Superior temporal gyrus (tissue), 1 donor: Measurements from ENCODE around the gene TP53I13.

Source experiments
- DNase-seq: peaks from one replicate; pipeline ENCODE4 v3.0.0-alpha.2; 2016; ENCODE audit errors: extremely low spot score

TP53I13 gene

DNA sequence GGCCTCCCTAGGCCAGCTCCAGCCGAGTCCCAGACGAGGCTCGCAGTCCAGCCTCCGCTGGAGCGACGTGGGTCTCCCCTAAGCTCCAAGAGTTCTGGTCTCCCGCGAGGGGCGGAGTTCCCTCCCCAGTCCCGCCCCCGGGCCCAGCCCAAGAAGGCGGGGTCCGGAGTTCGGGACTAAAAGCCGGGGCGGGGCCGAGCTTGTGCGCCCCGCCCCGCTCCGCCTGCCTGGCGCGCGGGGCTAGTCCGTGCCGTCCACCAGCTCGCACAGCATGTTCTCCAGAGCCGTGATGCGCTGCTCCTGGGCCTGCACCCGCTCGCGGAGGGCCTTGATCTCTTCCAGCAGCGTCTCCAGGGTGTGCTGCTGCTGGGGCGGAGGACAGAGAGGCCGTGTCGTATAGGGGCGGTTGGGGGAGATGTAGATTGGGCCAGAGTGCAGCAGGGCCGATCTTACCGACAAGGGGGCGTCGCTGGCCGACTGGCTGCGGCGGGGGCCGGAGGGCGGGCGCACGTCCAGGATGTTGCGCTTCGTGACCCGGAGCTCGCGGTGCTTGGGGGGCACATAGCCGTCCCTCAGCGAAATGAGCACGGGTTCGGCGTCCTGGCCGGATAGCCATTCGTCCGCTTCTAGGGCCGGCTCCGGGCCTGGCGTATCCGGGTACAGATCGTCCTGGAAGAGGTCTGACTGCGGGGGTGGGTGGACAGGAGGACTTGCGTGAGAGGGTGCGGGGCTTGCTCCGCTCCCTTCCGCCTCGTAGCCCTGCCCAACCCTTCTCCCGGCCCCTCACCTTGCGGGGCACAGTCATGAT lies 47.2 kb downstream of the TP53I13 start:
- DNase-seq: peak; percentile 95

DNA sequence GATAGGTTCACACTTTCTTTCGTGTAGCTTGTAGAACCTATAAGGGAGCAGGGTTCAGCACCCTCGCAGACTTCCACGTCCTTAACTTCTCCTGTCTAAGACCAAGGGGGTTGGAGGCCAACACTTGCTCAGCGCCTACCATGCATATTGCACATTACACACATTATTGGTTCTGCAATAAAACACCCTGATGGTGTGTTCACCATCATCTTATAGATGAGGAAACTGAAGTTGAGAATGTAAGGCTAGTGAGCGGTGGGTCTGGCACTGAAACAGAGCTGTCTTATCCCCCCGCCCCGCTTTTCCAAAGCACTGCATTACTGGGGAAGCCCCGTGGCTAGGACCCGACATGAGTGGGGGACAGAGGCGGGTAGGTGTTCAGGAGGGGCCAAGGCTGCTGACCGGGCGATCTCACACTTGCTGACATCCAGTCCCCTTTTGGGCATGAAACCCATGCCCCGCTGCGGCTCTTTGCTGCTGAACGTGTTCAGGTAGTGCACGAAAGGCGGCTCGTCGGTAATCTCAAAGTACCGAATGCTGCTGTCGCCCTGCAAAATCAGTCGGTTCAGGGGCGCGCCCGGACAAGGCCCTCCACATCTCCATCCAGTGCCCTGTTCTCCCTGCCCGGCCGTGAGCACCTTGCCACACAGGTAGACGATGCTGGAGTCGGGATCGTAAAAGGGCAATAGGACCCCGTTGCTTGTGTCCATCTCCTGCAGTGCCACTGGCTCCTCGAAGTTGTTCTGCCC lies 48.0 kb downstream of the TP53I13 start:
- DNase-seq: no peak

DNA sequence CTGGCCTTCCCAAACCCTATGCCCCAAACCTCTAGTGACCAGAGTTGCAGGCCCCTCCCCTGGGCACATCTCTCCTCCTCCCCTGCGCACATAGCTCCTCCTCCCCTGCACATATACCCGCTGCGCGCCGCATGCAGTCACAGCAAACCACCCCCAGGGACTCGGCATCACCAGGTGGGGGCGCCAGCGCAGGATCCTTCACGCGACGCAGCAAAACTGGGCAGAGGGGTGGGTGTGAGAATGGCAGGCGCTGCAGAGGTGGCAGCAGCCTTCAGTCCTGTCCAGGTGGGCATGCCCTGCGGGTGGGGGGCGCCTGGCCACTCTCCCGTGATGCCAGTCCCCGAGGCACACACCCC lies 48.6 kb downstream of the TP53I13 start:
- DNase-seq: peak; percentile 86

DNA sequence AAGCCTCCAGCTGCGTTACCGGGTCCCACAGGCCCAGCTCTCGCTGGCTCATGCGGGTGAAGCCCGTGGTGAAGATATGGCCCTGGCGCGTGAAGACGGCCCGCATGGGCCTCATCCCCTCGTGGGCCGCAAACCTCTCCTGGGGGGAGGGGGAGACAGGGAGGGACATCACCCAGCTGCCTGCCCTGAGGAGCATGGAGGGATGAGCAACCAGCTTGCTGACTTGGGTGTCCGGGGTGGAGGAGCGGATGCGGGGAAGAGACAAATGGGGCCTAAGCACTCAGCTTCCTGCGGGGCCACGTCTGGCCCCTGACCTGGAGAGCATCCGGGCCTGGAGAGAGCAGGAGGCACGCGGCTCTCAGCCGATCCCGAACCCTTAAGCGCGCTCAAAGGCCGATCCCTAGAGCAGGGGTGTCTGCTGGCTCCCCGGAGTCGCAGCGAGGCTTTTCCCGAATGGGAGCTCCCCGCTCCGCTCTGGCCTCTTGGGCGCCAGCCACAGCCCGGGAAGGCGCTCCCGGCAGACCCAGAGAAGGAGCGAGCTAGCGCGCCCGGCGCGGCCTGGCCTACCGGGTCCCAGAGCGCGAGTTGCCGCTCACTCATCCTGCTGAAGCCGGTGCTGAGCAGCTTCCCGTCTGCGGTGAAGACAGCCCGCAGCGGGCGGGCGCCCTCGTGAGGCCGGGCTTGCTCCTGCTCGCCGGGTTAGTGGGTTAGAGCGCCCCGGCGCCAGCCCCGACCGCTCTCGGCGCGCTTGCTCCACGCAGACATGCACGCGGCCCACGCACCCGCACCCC lies 49.2 kb downstream of the TP53I13 start:
- no peak for DNase-seq

DNA sequence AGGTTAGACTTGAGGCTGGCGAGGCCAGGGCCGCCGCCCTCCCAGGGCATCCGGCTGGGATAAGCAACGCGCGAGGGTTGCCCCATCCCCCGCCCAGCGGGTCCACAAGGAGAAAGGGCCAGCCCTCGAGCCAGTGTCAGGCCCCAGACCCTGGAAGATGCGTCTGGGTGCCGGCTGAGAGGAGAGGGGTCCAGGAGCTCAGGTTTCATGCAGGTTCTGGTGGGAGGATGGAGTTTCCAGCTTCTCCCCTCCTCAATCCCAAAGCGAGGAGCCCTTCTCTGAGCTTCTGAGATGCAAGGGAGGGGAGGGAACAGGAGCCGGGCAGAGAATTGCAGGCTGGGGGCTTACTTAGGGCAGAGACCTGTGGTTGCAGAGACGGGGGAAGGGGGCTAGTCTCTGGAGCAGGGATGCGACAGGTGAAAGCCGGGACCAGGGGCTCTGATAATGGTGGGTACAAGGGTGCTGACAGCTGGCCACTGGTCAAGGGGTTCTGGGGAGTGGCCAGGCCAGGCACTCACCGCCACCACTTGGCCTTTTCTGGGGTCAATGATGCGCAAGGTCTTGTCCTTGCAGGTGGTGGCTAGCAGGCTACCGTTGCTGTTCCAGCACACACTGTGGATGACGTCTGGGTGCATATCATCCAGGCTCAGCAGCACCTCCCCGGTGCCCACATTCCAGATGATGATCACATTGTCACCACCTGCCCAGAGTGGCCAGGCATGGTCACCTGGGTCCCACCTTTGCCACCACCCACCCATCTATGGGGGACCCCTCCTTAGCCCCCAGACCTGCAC lies 50.0 kb downstream of the TP53I13 start:
- no peak for DNase-seq

DNA sequence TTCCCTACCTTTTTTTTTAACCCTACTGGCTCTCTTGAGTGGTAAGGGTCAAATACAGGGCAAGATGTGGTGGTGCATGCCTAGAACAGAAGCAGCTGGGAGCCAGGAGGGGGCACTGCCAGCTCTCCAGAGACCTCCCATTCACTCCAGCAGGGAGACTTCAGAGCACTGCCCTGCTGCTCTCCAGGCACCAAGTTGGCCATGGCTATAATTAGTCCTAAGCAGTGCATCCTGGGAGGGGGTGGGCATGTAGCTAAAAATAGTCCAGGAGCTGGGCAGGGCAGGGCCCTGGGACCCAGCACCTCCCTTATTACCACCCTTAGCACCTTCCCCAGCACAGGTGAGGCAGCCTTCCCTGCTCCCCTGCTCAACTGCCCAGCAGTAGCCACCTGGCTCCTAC lies 50.8 kb downstream of the TP53I13 start:
- DNase-seq: no peak

DNA sequence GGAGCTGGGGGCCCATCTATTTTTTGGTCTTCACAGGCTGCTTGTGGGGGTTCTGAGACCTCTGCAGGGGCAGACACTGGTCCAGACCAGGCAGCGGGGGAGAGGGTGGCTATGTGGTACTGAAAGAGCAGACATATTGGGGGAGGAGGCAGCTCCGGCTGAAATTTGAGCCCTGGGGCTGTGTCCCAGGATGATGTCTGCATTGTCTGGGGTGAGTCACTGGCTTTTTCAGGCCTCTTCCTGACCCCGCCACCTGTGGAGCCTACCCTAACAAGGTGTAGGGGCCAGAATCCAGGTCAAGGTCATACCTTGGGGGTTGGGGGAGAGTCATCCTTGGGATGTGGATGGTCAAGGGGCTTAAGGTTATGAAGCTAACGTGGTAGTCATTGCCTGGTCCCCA lies 51.8 kb downstream of the TP53I13 start:
- no peak for DNase-seq

DNA sequence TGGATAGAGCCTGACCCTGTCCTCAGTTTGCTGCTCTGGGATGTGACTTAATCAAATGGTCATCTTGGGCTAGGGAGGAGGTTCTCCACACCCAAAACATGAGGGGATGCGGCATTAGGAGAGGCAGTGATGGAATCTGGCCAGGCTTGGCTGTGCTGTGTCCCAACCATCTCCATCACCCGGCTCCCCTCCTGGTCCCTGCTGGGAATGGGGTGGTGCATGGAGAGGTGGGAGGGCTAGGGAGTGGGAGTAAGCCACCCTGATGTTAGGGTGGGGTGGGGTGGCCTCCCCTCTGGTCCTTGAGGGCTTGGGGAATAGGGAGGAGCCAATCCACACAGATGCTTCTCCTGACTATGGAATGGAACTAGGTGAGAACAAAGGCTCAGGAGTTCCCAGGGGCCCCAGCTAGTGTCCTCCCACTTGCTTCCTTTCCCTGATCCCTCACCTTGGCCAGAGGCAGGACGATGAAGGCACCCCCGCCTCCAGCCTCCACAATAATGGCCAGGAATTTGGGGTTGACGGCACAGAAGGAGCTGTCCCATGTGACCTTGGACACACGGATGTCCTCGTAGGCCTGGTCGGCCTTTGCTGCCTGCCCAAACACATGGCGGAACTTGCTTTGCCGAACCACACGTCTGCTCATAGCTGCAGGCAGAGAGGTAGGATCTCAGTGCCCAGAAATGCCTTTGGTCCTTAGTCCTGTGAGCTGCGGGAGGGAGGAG lies 52.4 kb downstream of the TP53I13 start:
- no peak for DNase-seq

DNA sequence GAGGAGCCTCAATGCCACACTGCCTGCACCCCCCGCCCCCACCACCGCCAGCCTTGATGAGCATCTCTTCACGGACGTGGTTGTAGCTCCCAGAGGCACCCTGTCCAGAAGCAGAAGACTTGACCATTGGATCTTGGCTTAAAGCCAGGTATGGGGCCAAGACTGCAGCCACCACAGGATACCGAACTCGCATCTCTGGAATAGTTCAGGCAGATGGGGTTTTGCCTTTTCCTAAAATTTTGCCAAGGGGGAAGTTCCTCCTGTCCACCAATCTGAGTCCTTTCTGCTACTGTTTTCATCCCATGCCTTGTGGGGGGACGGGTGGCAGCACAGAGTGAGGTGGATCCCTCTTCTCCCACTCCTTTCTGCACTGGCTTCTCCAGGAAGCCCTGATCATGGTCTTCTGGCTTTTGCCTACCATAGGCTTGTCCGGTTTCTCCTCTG lies 53.3 kb downstream of the TP53I13 start:
- DNase-seq: no peak
